Neural progenitor cell (in vitro differentiated cells): Measurements from ENCODE around the gene ZBTB20. TPM values are rescaled to one million over a fixed set of nuclear protein-coding genes. Genes with fewer than 3 reads are reported as not detected.

Experiments
- DNase-seq: peaks from one replicate; pipeline ENCODE4 v3.0.0-alpha.2; 2016; ENCODE audit warnings: low spot score
- H2AFZ ChIP-seq: fragments of 200-600 bp; sonication (generic); replicated peaks from 2 replicates; pipeline ENCODE4 v1.6.1; 2016; ENCODE audit warnings: antibody characterized with exemption
- H3F3A ChIP-seq: fragments of 200-600 bp; sonication (generic); 2 replicates; pipeline ENCODE4 v1.6.1; 2016; ENCODE audit warnings: antibody characterized with exemption, low read depth
- H3K27ac ChIP-seq: fragments of 200-600 bp; sonication (generic); 2 replicates; pipeline ENCODE4 v1.5.1; 2016; ENCODE audit warnings: mild to moderate bottlenecking
- H3K27me3 ChIP-seq: fragments of 200-600 bp; sonication (generic); 2 replicates; pipeline ENCODE4 v1.6.1; 2016; ENCODE audit warnings: mild to moderate bottlenecking, moderate library complexity
- H3K36me3 ChIP-seq: fragments of 200-600 bp; sonication (generic); 2 replicates; pipeline ENCODE4 v1.5.1; 2016
- H3K4me1 ChIP-seq: fragments of 200-600 bp; sonication (generic); 2 replicates; pipeline ENCODE4 v1.6.1; 2016; ENCODE audit warnings: mixed run types
- H3K4me2 ChIP-seq: fragments of 200-600 bp; sonication (generic); 2 replicates; pipeline ENCODE4 v1.6.1; 2016
- H3K4me3 ChIP-seq: fragments of 200-600 bp; sonication (generic); 2 replicates; pipeline ENCODE4 v1.5.1; 2016
- H3K79me2 ChIP-seq: fragments of 200-600 bp; sonication (generic); 2 replicates; pipeline ENCODE4 v1.6.1; 2016; ENCODE audit warnings: low read depth
- H3K9ac ChIP-seq: fragments of 200-600 bp; sonication (generic); 2 replicates; pipeline ENCODE4 v1.6.1; 2016
- H3K9me3 ChIP-seq: fragments of 200-600 bp; sonication (generic); 2 replicates; pipeline ENCODE4 v1.5.1; 2016; ENCODE audit warnings: low read depth
- H4K20me1 ChIP-seq: fragments of 200-600 bp; sonication (generic); 2 replicates; pipeline ENCODE4 v1.6.1; 2016; ENCODE audit warnings: low read depth
- H3K27ac Mint-ChIP-seq: 3 replicates; pipeline ENCODE4 v1.8.0; 2021; ENCODE audit warnings: mixed read lengths
- H3K27me3 Mint-ChIP-seq: 2 replicates; pipeline ENCODE4 v1.8.0; 2022; ENCODE audit warnings: low read depth, mild to moderate bottlenecking, inconsistent platforms, moderate library complexity, mixed read lengths; ENCODE audit not compliant: insufficient read depth
- H3K36me3 Mint-ChIP-seq: 3 replicates; pipeline ENCODE4 v1.8.0; 2021; ENCODE audit warnings: mixed read lengths
- H3K4me1 Mint-ChIP-seq: 3 replicates; pipeline ENCODE4 v1.8.0; 2021; ENCODE audit warnings: mixed read lengths
- H3K4me3 Mint-ChIP-seq: 3 replicates; pipeline ENCODE4 v1.8.0; 2021; ENCODE audit warnings: mild to moderate bottlenecking, moderate library complexity, mixed read lengths
- H3K9me3 Mint-ChIP-seq: 3 replicates; pipeline ENCODE4 v1.8.0; 2020; ENCODE audit warnings: mixed read lengths
- EZH2 ChIP-seq: fragments of 200-600 bp; sonication (generic); IDR thresholded peaks from 2 replicates; pipeline ENCODE4 v1.6.1; 2017; ENCODE audit warnings: antibody characterized with exemption, mild to moderate bottlenecking, moderate library complexity
- EZH2phosphoT487 ChIP-seq: fragments of 200-600 bp; sonication (generic); IDR thresholded peaks from 2 replicates; pipeline ENCODE4 v1.6.1; 2017; ENCODE audit warnings: antibody characterized with exemption
- total RNA-seq: library from RNA; depleted of rRNA; stranded (reverse); fragments of >200 nt; gene quantifications from 2 replicates; pipeline ENCODE4 v1.2.3, GENCODE V29; 2015; ENCODE audit warnings: low replicate concordance
- TF ChIP-seq, protein P1 (sequence below): fragments of 200-600 bp; sonication (generic); IDR thresholded peaks from 2 replicates; pipeline ENCODE4 v1.5.1; 2017; ENCODE audit warnings: antibody characterized with exemption, mild to moderate bottlenecking

ZBTB20 gene
- total RNA-seq, 1 donor from 2014 or later: 1.9 TPM

DNA sequence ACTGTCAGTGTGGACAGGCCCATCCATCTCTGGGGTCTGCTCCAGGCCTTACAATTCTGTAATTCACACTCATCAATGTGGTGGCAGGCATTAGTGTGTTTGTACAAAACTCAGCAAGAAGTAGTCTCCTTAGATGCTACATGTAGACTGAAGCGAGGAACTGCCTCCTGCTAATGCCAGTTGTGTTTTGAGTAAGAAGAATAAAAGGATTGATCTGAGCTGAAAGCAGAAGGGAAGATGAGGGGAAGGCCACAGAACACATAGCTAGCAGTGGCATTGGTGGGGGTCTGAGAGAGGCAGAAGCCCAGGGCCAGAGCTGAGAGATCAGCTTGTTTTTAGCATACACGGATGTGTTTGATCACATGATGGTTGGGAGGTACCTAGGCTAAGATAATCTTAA is 709.2 kb downstream of the ZBTB20 start:
- H3K79me2 ChIP-seq: no peaks in the 10 kb centered on the region
- H2AFZ ChIP-seq: no peak overlapping the region
- no peak overlapping the region for H3K27ac ChIP-seq
- H3K36me3 ChIP-seq: no peaks in the 10 kb centered on the region
- H3K4me1 Mint-ChIP-seq: peaks cover 15% of the 10 kb centered on the region
- no peak overlapping the region for H3K4me3 ChIP-seq
- H3K9ac ChIP-seq: no peak overlapping the region
- H3K4me3 Mint-ChIP-seq: no peak overlapping the region
- H3K4me2 ChIP-seq: no peak overlapping the region
- H4K20me1 ChIP-seq: no peaks in the 10 kb centered on the region
- no peaks in the 10 kb centered on the region for H3K27me3 ChIP-seq
- H3K36me3 Mint-ChIP-seq: no peaks in the 10 kb centered on the region
- no peaks in the 10 kb centered on the region for H3F3A ChIP-seq
- H3K9me3 ChIP-seq: no peaks in the 10 kb centered on the region
- no peak for DNase-seq
- H3K27me3 Mint-ChIP-seq: no peaks in the 10 kb centered on the region
- H3K4me1 ChIP-seq: peaks cover 4% of the 10 kb centered on the region
- no peak overlapping the region for H3K27ac Mint-ChIP-seq
- no peaks in the 10 kb centered on the region for H3K9me3 Mint-ChIP-seq
- TF ChIP-seq, protein P1, sequence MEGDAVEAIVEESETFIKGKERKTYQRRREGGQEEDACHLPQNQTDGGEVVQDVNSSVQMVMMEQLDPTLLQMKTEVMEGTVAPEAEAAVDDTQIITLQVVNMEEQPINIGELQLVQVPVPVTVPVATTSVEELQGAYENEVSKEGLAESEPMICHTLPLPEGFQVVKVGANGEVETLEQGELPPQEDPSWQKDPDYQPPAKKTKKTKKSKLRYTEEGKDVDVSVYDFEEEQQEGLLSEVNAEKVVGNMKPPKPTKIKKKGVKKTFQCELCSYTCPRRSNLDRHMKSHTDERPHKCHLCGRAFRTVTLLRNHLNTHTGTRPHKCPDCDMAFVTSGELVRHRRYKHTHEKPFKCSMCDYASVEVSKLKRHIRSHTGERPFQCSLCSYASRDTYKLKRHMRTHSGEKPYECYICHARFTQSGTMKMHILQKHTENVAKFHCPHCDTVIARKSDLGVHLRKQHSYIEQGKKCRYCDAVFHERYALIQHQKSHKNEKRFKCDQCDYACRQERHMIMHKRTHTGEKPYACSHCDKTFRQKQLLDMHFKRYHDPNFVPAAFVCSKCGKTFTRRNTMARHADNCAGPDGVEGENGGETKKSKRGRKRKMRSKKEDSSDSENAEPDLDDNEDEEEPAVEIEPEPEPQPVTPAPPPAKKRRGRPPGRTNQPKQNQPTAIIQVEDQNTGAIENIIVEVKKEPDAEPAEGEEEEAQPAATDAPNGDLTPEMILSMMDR: no peak
- TF ChIP-seq EZH2 (no peak), EZH2phosphoT487 (no peak)

DNA sequence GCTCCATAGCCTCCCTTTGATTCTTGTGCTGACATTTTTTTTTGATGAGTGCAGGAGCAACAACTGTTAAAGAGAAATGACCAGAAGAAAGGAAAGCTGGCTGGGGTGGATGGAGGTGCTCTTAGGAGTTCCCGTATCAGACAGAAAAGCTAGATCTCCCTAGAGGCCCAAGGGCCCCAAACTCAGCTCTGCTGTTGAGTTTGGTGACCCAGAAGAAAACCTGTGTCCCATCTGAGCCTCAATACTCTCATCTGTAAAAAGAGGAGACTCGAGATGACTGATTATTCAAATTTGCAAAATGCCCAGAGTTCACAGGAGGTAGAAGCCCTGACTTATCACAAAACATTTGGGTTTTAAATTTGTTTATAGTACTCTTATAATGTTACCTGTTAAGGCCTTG is 710.9 kb downstream of the ZBTB20 start:
- TF ChIP-seq EZH2phosphoT487 (no peak), EZH2 (no peak)
- TF ChIP-seq, protein P1: no peak
- Histone ChIP-seq H3K4me2 (no peak overlapping the region), H2AFZ (no peak overlapping the region), H3K9me3 (no peaks in the 10 kb centered on the region), H3K4me3 (no peak overlapping the region), H4K20me1 (no peaks in the 10 kb centered on the region), H3K36me3 (no peaks in the 10 kb centered on the region), H3F3A (no peaks in the 10 kb centered on the region), H3K27ac (no peak overlapping the region), H3K9ac (no peak overlapping the region), H3K79me2 (no peaks in the 10 kb centered on the region), H3K27me3 (no peaks in the 10 kb centered on the region), H3K4me1 (peaks cover 4% of the 10 kb centered on the region)
- DNase-seq: no peak
- no peak overlapping the region for H3K4me3 Mint-ChIP-seq
- H3K27ac Mint-ChIP-seq: no peak overlapping the region
- H3K36me3 Mint-ChIP-seq: no peaks in the 10 kb centered on the region
- no peaks in the 10 kb centered on the region for H3K27me3 Mint-ChIP-seq
- peaks cover 8% of the 10 kb centered on the region for H3K4me1 Mint-ChIP-seq
- H3K9me3 Mint-ChIP-seq: no peaks in the 10 kb centered on the region

DNA sequence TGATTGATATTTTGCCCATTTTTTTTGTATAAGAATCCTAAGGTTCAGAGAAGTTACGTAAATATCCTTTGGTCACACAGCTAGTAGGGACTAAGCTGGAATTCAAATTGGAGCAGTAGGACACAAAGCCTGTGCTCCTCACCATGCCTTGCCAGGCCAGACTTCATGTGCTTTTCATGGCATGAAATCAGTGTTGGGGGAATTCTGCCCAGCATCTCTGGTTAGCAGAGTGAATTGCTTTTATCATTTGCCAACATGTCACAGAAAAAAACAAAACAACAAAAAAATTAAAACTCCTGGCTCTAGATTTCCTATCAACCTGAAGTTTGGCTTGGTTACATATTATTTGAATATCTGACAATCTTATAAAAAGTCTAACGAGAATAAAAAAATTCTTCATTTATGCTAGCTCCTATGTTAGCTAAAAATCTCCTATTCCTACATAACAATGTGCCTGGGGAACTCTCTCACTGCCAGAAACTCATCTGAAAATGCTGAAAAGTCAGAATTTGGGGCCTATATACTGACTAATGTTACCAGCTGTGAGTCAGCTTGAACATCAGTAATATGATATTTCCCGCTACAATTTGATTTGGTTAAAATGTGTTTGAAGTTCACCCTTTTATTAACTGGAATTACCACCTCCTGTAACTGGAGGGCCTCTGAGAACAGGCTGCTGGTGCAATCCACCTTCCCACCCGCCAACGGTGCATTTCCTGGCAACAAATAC is 711.5 kb downstream of the ZBTB20 start:
- Mint-ChIP-seq H3K4me1 (peaks cover 8% of the 10 kb centered on the region), H3K27me3 (no peaks in the 10 kb centered on the region), H3K27ac (no peak overlapping the region), H3K4me3 (no peak overlapping the region), H3K9me3 (no peaks in the 10 kb centered on the region), H3K36me3 (no peaks in the 10 kb centered on the region)
- Histone ChIP-seq H3K4me3 (no peak overlapping the region), H3K9ac (no peak overlapping the region), H3K79me2 (no peaks in the 10 kb centered on the region), H3K27me3 (no peaks in the 10 kb centered on the region), H2AFZ (no peak overlapping the region), H3K4me2 (no peak overlapping the region), H3K4me1 (peaks cover 4% of the 10 kb centered on the region), H3K27ac (no peak overlapping the region), H3K9me3 (no peaks in the 10 kb centered on the region), H3K36me3 (no peaks in the 10 kb centered on the region), H4K20me1 (no peaks in the 10 kb centered on the region), H3F3A (no peaks in the 10 kb centered on the region)
- DNase-seq: no peak
- TF ChIP-seq EZH2 (no peak), EZH2phosphoT487 (no peak)
- TF ChIP-seq, protein P1: no peak
